ENCODE results near the gene ULK3.

ULK3 gene

DNA sequence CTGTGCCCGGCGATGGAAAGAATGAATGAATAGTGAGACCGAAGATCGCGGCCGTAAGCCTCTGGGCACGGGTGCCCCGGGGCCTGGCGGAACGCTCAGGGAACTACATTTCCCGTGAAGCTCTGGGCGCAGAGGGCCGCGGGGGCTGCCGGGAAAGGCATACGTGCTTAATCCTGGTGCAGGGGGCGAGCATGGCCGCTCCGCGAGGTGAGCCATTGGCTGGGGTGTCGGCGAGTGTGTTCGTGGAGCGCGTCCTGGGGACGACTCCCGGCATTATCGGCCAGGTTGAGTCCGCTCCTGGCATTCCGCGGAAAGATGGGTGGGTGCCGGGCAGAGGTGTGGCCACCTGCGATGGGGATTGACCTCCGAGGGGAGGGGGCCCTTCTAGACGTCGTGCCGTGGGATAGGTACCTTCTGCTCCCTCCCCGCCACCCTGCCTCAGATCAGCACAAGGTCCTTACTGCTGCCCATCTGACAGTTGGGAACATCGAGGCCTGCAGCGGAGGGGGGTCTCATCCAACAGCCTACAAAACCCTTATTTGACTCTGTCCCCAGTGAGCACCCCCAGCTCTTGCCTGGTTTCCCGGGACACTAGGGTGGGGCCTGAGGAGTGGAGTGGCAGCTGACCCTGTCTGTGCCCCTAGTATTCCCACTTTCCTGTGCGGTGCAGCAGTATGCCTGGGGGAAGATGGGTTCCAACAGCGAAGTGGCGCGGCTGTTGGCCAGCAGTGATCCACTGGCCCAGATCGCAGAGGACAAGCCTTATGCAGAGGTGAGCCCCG is 47.1 kb upstream of the ULK3 start, which contains the start of gene MPI (continued):
- no peak for TF ChIP-seq ZNF747 (tag by site-specific recombination; IDR thresholded peaks at IDR 0.05)
- TF ChIP-seq ZNF248 (tag by site-specific recombination; IDR thresholded peaks at IDR 0.05): no peak
- TF ChIP-seq ZNF830 (tag by site-specific recombination; IDR thresholded peaks at IDR 0.05; ENCODE audit: low read depth): no peak
- TF ChIP-seq ZSCAN4 (tag by site-specific recombination; IDR thresholded peaks at IDR 0.05): peak; percentile 67
- TF ChIP-seq, protein P1, sequence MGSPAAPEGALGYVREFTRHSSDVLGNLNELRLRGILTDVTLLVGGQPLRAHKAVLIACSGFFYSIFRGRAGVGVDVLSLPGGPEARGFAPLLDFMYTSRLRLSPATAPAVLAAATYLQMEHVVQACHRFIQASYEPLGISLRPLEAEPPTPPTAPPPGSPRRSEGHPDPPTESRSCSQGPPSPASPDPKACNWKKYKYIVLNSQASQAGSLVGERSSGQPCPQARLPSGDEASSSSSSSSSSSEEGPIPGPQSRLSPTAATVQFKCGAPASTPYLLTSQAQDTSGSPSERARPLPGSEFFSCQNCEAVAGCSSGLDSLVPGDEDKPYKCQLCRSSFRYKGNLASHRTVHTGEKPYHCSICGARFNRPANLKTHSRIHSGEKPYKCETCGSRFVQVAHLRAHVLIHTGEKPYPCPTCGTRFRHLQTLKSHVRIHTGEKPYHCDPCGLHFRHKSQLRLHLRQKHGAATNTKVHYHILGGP (tag by site-specific recombination; IDR thresholded peaks at IDR 0.05): no peak
- TF ChIP-seq ZNF350 (tag by site-specific recombination; IDR thresholded peaks at IDR 0.05): no peak
- no peak for TF ChIP-seq ZNF510 (tag by site-specific recombination; IDR thresholded peaks at IDR 0.05; ENCODE audit: insufficient replicate concordance)
- TF ChIP-seq, protein P2, sequence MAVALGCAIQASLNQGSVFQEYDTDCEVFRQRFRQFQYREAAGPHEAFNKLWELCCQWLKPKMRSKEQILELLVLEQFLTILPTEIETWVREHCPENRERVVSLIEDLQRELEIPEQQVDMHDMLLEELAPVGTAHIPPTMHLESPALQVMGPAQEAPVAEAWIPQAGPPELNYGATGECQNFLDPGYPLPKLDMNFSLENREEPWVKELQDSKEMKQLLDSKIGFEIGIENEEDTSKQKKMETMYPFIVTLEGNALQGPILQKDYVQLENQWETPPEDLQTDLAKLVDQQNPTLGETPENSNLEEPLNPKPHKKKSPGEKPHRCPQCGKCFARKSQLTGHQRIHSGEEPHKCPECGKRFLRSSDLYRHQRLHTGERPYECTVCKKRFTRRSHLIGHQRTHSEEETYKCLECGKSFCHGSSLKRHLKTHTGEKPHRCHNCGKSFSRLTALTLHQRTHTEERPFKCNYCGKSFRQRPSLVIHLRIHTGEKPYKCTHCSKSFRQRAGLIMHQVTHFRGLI (tag by site-specific recombination; IDR thresholded peaks at IDR 0.05): no peak; the same call in 1 of the 2 replicates
- no peak for TF ChIP-seq SALL2 (tag by site-specific recombination; IDR thresholded peaks at IDR 0.05; ENCODE audit: borderline replicate concordance)
- TF ChIP-seq ZNF623 (tag by site-specific recombination; IDR thresholded peaks at IDR 0.05): no peak
- TF ChIP-seq ZNF514 (tag by site-specific recombination; IDR thresholded peaks at IDR 0.05): no peak
- TF ChIP-seq ZNF843 (tag by site-specific recombination; IDR thresholded peaks at IDR 0.05): peak; percentile 85
- peak; percentile 60; the same call in 1 of the 2 replicates for TF ChIP-seq GLIS1 (tag by site-specific recombination; IDR thresholded peaks at IDR 0.05)
- TF ChIP-seq ZNF148 (tag by site-specific recombination; IDR thresholded peaks at IDR 0.05; ENCODE audit: borderline replicate concordance): no peak
- TF ChIP-seq ZBTB21 (tag by site-specific recombination; IDR thresholded peaks at IDR 0.05): peak; percentile 81; the same call in 1 of the 2 replicates
- TF ChIP-seq ZNF664 (tag by site-specific recombination; IDR thresholded peaks at IDR 0.05): no peak
- no peak; the same call in 1 of the 2 replicates for TF ChIP-seq GFI1B (tag by site-specific recombination; IDR thresholded peaks at IDR 0.05)
- TF ChIP-seq ZBTB17 (tag by site-specific recombination; IDR thresholded peaks at IDR 0.05): peak; percentile 92
- no peak for TF ChIP-seq ZNF174 (tag by site-specific recombination; IDR thresholded peaks at IDR 0.05)
- peak; percentile 99 for TF ChIP-seq ZXDB (tag by site-specific recombination; IDR thresholded peaks at IDR 0.05)
- peak; percentile 85 for TF ChIP-seq ZBTB10 (tag by site-specific recombination; IDR thresholded peaks at IDR 0.05)
- TF ChIP-seq ZNF660 (tag by site-specific recombination; IDR thresholded peaks at IDR 0.05): 0 out of 2 replicates have a peak, but pooled peaks have one; percentile 44
- TF ChIP-seq ZFHX2 (tag by site-specific recombination; conservative IDR thresholded peaks at IDR 0.05): peak; percentile 34
- peak; percentile 47; the same call in 1 of the 2 replicates for TF ChIP-seq ZNF398 (tag by site-specific recombination; IDR thresholded peaks at IDR 0.05)
- peak; percentile 86 for TF ChIP-seq ZNF2 (tag by site-specific recombination; IDR thresholded peaks at IDR 0.05)
- no peak for TF ChIP-seq ZNF292 (tag by site-specific recombination; IDR thresholded peaks at IDR 0.05; ENCODE audit: borderline replicate concordance, low read depth)
- no peak for TF ChIP-seq ZNF239 (tag by site-specific recombination; IDR thresholded peaks at IDR 0.05)
- TF ChIP-seq ZNF426 (tag by site-specific recombination; IDR thresholded peaks at IDR 0.05): no peak
- no peak for TF ChIP-seq ZFP3 (tag by site-specific recombination; IDR thresholded peaks at IDR 0.05; ENCODE audit: low read depth)
